Endothelial cell of umbilical vein (primary cell): Measurements from ENCODE around the gene C5orf24. TPM values are rescaled to one million over a fixed set of nuclear protein-coding genes. Genes with fewer than 3 reads are reported as not detected.

Source experiments
- BruUV-seq: library from RNA; stranded (reverse); fragments of 400-500 nt; replicated peaks from 2 replicates; lab custom pipeline; 2021; lab: Mats Ljungman, UMichigan
- CTCF ChIA-PET: fragments of 300-600, 350-600 bp; sonication (Branson Sonifier 250); formaldehyde crosslinking; loops from one replicate; lab custom pipeline; 2021; ENCODE audit warnings: antibody characterized with exemption, inconsistent platforms; lab: Charles Lee
- POLR2A ChIA-PET: fragments of 300-600, 350-600 bp; sonication (Branson Sonifier 250); formaldehyde crosslinking; loops from one replicate; lab custom pipeline; 2021; ENCODE audit warnings: antibody characterized with exemption, inconsistent platforms; lab: Charles Lee
- DNase-seq: peaks from one replicate; pipeline ENCODE4 v3.0.0-alpha.2; 2011; ENCODE audit warnings: low read depth, low spot score
- FAIRE-seq: peaks from 2 replicates; lab custom pipeline; 2011; peaks lifted over from hg19 to GRCh38; lab: Jason Lieb, UNC
- H2AFZ ChIP-seq: 2 replicates; pipeline ENCODE4 v1.6.0; 2012; ENCODE audit warnings: low read depth, low read length, control low read depth, inconsistent platforms
- H3K27ac ChIP-seq: 2 replicates; pipeline ENCODE4 v1.5.1; 2011; ENCODE audit warnings: low read depth, mild to moderate bottlenecking, control low read depth, low read length, moderate library complexity; ENCODE audit not compliant: insufficient read depth
- H3K27me3 ChIP-seq, 2 experiments: 2 replicates each; pipeline versions ENCODE4 v1.6.0 to v1.6.1; 2011; ENCODE audit warnings: low read length in 2 of 2, mixed read lengths in 1 of 2; ENCODE audit not compliant: control insufficient read depth in 2 of 2, insufficient read depth in 2 of 2
- H3K36me3 ChIP-seq, 2 experiments: 2 replicates in 1 of 2; 3 replicates in 1 of 2; pipeline ENCODE4 v1.5.1; 2011; ENCODE audit warnings: low read length in 2 of 2, mild to moderate bottlenecking in 1 of 2, moderate library complexity in 1 of 2; ENCODE audit not compliant: control insufficient read depth in 2 of 2, insufficient read depth in 2 of 2; ENCODE audit errors: extremely low read depth in 1 of 2
- H3K4me1 ChIP-seq: 3 replicates; pipeline ENCODE4 v1.5.1; 2011; ENCODE audit warnings: mild to moderate bottlenecking, low read length; ENCODE audit not compliant: control insufficient read depth, insufficient read depth; ENCODE audit errors: extremely low read depth
- H3K4me2 ChIP-seq: 2 replicates; pipeline ENCODE4 v1.6.1; 2011; ENCODE audit warnings: low read length, control low read depth, mixed read lengths; ENCODE audit not compliant: insufficient read depth
- H3K4me3 ChIP-seq, 3 experiments: fragments of 200-600 bp in 1 of 3; sonication (generic), shearing (Covaris generic) in 1 of 3; replicated peaks in 1 of 3; 2 replicates each; pipeline ENCODE4 v1.5.1; 2011 to 2016; ENCODE audit warnings: control low read depth in 3 of 3, low read length in 3 of 3, mild to moderate bottlenecking in 2 of 3, inconsistent platforms in 1 of 3, low read depth in 1 of 3, moderate library complexity in 1 of 3; ENCODE audit not compliant: insufficient read depth in 1 of 3
- H3K79me2 ChIP-seq: 2 replicates; pipeline ENCODE4 v1.6.0; 2012; ENCODE audit warnings: low read length, inconsistent platforms; ENCODE audit not compliant: control insufficient read depth, insufficient read depth
- H3K9ac ChIP-seq: replicated peaks from 2 replicates; pipeline ENCODE3; 2011; ENCODE audit warnings: low read length, control low read depth; ENCODE audit not compliant: insufficient read depth; ENCODE audit errors: extremely low read depth
- H3K9me1 ChIP-seq: replicated peaks from 3 replicates; pipeline ENCODE4 v1.6.0; 2011; ENCODE audit warnings: mild to moderate bottlenecking, low read length; ENCODE audit not compliant: control insufficient read depth, insufficient read depth; ENCODE audit errors: extremely low read depth
- H3K9me3 ChIP-seq: replicated peaks from 2 replicates; pipeline ENCODE4 v1.5.1; 2012; ENCODE audit warnings: low read length, inconsistent platforms; ENCODE audit not compliant: control insufficient read depth, insufficient read depth
- H4K20me1 ChIP-seq: replicated peaks from 2 replicates; pipeline ENCODE3; 2011; ENCODE audit warnings: mild to moderate bottlenecking, low read length; ENCODE audit not compliant: control insufficient read depth, insufficient read depth; ENCODE audit errors: extremely low read depth
- CTCF ChIP-seq, 2 donors: IDR thresholded peaks; 1 replicate in 1 of 2; 2 replicates in 1 of 2; pipeline ENCODE4 v1.5.1; 2011; ENCODE audit warnings: low read length in 2 of 2, mild to moderate bottlenecking in 2 of 2, moderate library complexity in 2 of 2, control low read depth in 1 of 2, inconsistent platforms in 1 of 2, low read depth in 1 of 2; ENCODE audit not compliant: insufficient read depth in 1 of 2; ENCODE audit errors: extremely low read depth in 1 of 2
- EZH2 ChIP-seq: IDR thresholded peaks from 2 replicates; pipeline ENCODE4 v1.6.1; 2012; ENCODE audit warnings: borderline replicate concordance, low read depth, mild to moderate bottlenecking, moderate library complexity, low read length, inconsistent platforms; ENCODE audit not compliant: severe bottlenecking
- FOS ChIP-seq: IDR thresholded peaks from 2 replicates; pipeline ENCODE4 v1.6.1; 2011; ENCODE audit warnings: mild to moderate bottlenecking, low read length, moderate library complexity, borderline replicate concordance; ENCODE audit not compliant: insufficient read depth
- GATA2 ChIP-seq: IDR thresholded peaks from 2 replicates; pipeline ENCODE4 v1.7.0; 2011; ENCODE audit warnings: low read depth, mild to moderate bottlenecking, moderate library complexity, mixed read lengths, low read length; ENCODE audit not compliant: insufficient read length, insufficient read depth
- JUN ChIP-seq: IDR thresholded peaks from 2 replicates; pipeline ENCODE4 v1.6.1; 2011; ENCODE audit warnings: borderline replicate concordance, low read depth; ENCODE audit not compliant: insufficient read length, insufficient read depth
- MAX ChIP-seq: IDR thresholded peaks from 2 replicates; pipeline ENCODE4 v1.6.1; 2011; ENCODE audit not compliant: insufficient read depth, insufficient read length
- MYC ChIP-seq: IDR thresholded peaks from one replicate; pipeline ENCODE4 v1.6.1; 2011; ENCODE audit warnings: mild to moderate bottlenecking, low read depth, low read length
- POLR2A ChIP-seq: IDR thresholded peaks from 2 replicates; pipeline ENCODE4 v1.6.1; 2012; ENCODE audit warnings: low read depth, mild to moderate bottlenecking, control low read depth, low read length
- POLR2AphosphoS5 ChIP-seq: IDR thresholded peaks from 2 replicates; pipeline ENCODE4 v1.6.1; 2012; ENCODE audit warnings: low read depth, mild to moderate bottlenecking, control low read depth, low read length, moderate library complexity; ENCODE audit not compliant: insufficient read depth
- dilution Hi-C: fragments of 300-500 bp; cut with MboI; formaldehyde crosslinking; loops from one replicate; pipeline ENCODE4 v1.15.0; 2019; ENCODE audit warnings: low sequenced_read_pairs; ENCODE audit not compliant: extremely low pct_ligation_motif_present
- intact Hi-C: fragments of 100-400 bp; cut with micrococcal nuclease; formaldehyde crosslinking; loops from one replicate; pipeline ENCODE4 v1.10.0; 2022
- polyA plus RNA-seq, 4 experiments: library from polyadenylated mRNA; depleted of rRNA in 3 of 4; stranded (reverse) in 3 of 4; unstranded in 1 of 4; fragments of >200 nt; gene quantifications; 2 replicates each; pipeline versions ENCODE4 v1.2.1 to v1.2.3, GENCODE V29; 2011 to 2012; ENCODE audit warnings: missing spikeins in 1 of 4
- total RNA-seq: library from RNA; stranded (reverse); gene quantifications from 2 replicates; pipeline ENCODE4 v1.2.3, GENCODE V29; 2021

Gene C5orf24
- total and polyA plus RNA-seq, 2 donors (not counting 3 experiments of a cell fraction or from before 2014, with no cell fraction given) = 21.7 to 56.2 TPM

GRCh38 chr5:134878403-134878802, 32.6 kb downstream of the C5orf24 start:
- Histone ChIP-seq H3K27ac (no peak overlapping the region), H3K9ac (no peak overlapping the region), H3K4me1 (peaks cover 3% of the 10 kb centered on the region), H4K20me1 (no peaks in the 10 kb centered on the region), H3K79me2 (peaks cover 23% of the 10 kb centered on the region), H3K4me2 (no peak overlapping the region), H3K36me3 (peaks cover 0 to 4% of the 10 kb centered on the region in 2 experiments), H3K9me1 (no peaks in the 10 kb centered on the region), H3K4me3 (no peak overlapping the region), H3K27me3 (no peaks in the 10 kb centered on the region), H2AFZ (no peak overlapping the region), H3K9me3 (no peaks in the 10 kb centered on the region)
- no peak for DNase-seq
- dilution Hi-C loops (no loop called here), intact Hi-C loops (no loop called here)
- FAIRE-seq = no peak
- no TSS peak for BruUV-seq
- ChIA-PET CTCF (interaction anchor here (1.3 kb wide), 1 partner anchor 26 kb away, joined by 4 read pairs; the partner anchor contains the start of gene PCBD2), POLR2A (no interaction called here)
- TF ChIP-seq FOS (no peak), CTCF (IDR thresholded peaks at IDR 0.05; ENCODE audit: extremely low read depth in 1 of 2, insufficient read depth in 1 of 2, low read depth in 1 of 2, low read length in 2 of 2) (no peak), JUN (no peak), POLR2AphosphoS5 (no peak), EZH2 (no peak), MYC (no peak), GATA2 (no peak), POLR2A (no peak), MAX (no peak)
